ENCODE measurements around the gene TTLL7. TPM values are rescaled to one million over a fixed set of nuclear protein-coding genes. Genes with fewer than 3 reads are reported as not detected.

Gene TTLL7
- total RNA-seq, 2 experiments from 2014 or later: 0.41 to 1.4 TPM

DNA sequence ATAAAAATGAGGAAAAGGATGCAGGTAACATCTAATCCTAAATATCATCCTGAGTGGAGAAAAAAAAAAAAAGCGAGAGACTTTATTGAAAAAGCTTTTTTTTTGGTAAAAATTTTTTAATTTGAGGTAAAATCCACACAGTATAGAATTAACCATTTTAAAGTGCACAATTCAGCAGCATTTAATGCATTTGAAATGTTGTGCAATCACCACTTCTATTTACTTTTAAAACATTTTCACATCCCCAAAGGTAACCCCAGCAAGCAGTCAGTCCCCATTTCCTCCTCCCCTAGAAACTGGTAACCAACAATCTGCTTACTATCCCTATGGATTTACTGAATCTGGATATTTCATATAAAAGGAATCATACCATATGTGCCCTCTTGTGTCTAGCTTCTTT is 166.7 kb downstream of the TTLL7 start:
- no peaks in the 10 kb centered on the region for H3K4me1 Mint-ChIP-seq (ENCODE audit: low read depth)
- ChIA-PET CTCF (no interaction called here), POLR2A (no interaction called here)
- H3K9me3 Mint-ChIP-seq: peaks cover under 1% of the 10 kb centered on the region
- TF ChIP-seq CTCF (IDR thresholded peaks at IDR 0.05): no peak
- no peaks in the 10 kb centered on the region for H3K36me3 Mint-ChIP-seq (ENCODE audit: low read depth)
- ATAC-seq: no peak
- intact Hi-C loops (cut with micrococcal nuclease): no loop called here
- H3K27ac Mint-ChIP-seq: no peak overlapping the region
- H3K27me3 Mint-ChIP-seq: no peaks in the 10 kb centered on the region
- DNase-seq: no peak
- H3K4me3 Mint-ChIP-seq: no peak overlapping the region

DNA sequence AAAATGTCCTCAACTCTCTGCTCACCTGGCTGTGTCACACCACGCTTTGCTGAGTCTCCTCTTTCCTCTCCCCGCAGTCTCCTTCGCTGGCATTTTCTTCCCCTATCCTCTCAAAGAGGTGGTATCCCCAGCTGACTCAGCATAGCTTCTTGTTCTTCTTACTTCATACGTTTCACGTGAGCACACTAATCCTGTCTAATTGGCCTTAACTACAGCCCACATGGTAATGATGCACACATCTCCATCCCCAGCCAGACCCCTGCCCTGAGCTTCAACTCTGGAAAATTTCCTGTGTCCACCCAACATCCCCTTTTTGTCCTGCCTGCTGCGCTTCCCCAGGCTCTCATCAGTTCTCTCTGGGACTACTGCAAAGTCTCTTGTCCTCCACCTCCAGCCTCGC is 169.8 kb downstream of the TTLL7 start:
- Mint-ChIP-seq H3K27me3 (no peaks in the 10 kb centered on the region), H3K36me3 (ENCODE audit: low read depth) (no peaks in the 10 kb centered on the region), H3K4me3 (no peak overlapping the region), H3K9me3 (peaks cover 3% of the 10 kb centered on the region), H3K4me1 (ENCODE audit: low read depth) (no peaks in the 10 kb centered on the region), H3K27ac (no peak overlapping the region)
- POLR2A ChIA-PET: no interaction called here
- no peak for TF ChIP-seq CTCF (IDR thresholded peaks at IDR 0.05)
- CTCF ChIA-PET: no interaction called here
- ATAC-seq (no peak), DNase-seq (no peak)
- intact Hi-C loops (cut with micrococcal nuclease): no loop called here

DNA sequence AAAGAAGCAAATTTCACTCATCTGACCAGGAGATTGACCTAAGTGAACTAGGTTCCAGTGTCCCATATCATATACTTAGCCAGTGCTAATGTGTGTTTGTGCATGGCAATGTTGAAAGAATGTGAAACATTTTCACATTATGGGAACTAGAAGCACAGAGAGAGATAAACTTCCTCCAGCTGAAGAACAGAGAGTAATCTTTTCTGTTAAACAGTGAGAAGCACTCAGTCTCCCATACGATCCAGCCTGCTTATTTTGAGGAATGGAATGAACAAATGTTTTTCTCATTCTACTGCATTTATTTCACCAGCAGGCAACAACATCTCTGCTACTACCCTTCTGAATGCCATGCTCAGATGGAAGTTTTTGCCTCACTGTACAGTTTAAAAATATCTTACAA is 170.5 kb downstream of the TTLL7 start:
- Mint-ChIP-seq H3K4me1 (ENCODE audit: low read depth) (no peaks in the 10 kb centered on the region), H3K27ac (no peak overlapping the region), H3K4me3 (no peak overlapping the region), H3K27me3 (no peaks in the 10 kb centered on the region), H3K36me3 (ENCODE audit: low read depth) (no peaks in the 10 kb centered on the region), H3K9me3 (peaks cover 7% of the 10 kb centered on the region)
- ATAC-seq: no peak
- no peak for DNase-seq
- no peak for TF ChIP-seq CTCF (IDR thresholded peaks at IDR 0.05)
- intact Hi-C loops (cut with micrococcal nuclease): no loop called here
- CTCF ChIA-PET: no interaction called here
- POLR2A ChIA-PET: no interaction called here

- no peak for TF ChIP-seq CTCF (IDR thresholded peaks at IDR 0.05)
- no peak overlapping the region for H3K27ac Mint-ChIP-seq
- ChIA-PET CTCF (no interaction called here), POLR2A (no interaction called here)
- ATAC-seq: no peak
- H3K4me3 Mint-ChIP-seq: no peak overlapping the region
- no peaks in the 10 kb centered on the region for H3K36me3 Mint-ChIP-seq (ENCODE audit: low read depth)
- DNase-seq: no peak
- peaks cover 7% of the 10 kb centered on the region for H3K9me3 Mint-ChIP-seq
- H3K4me1 Mint-ChIP-seq (ENCODE audit: low read depth): no peaks in the 10 kb centered on the region
- no peaks in the 10 kb centered on the region for H3K27me3 Mint-ChIP-seq
- intact Hi-C loops (cut with micrococcal nuclease): no loop called here
Observed at GRCh38 chr1:83827741-83828140, 171.2 kb downstream of the TTLL7 start.

DNA sequence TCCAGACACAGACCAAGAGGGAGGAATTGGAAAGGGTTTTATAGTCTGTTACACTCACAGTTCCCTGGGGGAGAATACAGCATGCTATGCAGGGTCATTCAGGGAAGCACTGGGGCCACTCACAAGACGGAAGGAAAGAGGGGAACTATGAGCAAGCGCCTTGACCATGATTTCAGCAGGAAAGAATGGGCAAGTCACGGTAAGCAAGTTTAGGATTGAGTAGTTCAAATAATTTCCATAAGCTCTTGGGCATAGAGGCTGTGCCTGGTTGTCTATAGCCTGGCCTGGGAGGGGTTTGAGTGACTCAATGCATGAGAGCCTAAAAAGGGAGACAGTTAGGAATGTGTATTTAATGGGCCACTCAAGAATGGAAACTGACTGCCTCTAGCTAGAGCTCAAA is 176.7 kb downstream of the TTLL7 start:
- POLR2A ChIA-PET: no interaction called here
- Mint-ChIP-seq H3K27ac (no peak overlapping the region), H3K9me3 (peaks cover 7% of the 10 kb centered on the region), H3K4me1 (ENCODE audit: low read depth) (no peaks in the 10 kb centered on the region), H3K36me3 (ENCODE audit: low read depth) (no peaks in the 10 kb centered on the region), H3K4me3 (no peak overlapping the region), H3K27me3 (no peaks in the 10 kb centered on the region)
- DNase-seq: no peak
- CTCF ChIA-PET: no interaction called here
- ATAC-seq: no peak
- no peak for TF ChIP-seq CTCF (IDR thresholded peaks at IDR 0.05)
- intact Hi-C loops (cut with micrococcal nuclease): no loop called here
